Cardiac fibroblast (primary cell): ENCODE results near the gene PICALM.
A peak's percentile ranks its signal among the peaks of the same experiment; 100 is the strongest.
"Not testable (repeated sequence)": the region's sequence is repeated elsewhere in the genome, so short reads cannot be mapped to it uniquely, and the experiment has no call there.

Experiments
- DNase-seq, 2 donors: peaks; one replicate each; pipeline versions ENCODE4 v3.0.0 to v3.0.0-alpha.2; 2010; ENCODE audit warnings: low read depth in 2 of 2
- H3K4me3 ChIP-seq, 2 donors: replicated peaks in 1 of 2; 1 replicate in 1 of 2; 2 replicates in 1 of 2; pipeline ENCODE4 v1.5.1; 2011; ENCODE audit warnings: low read depth in 2 of 2, low read length in 2 of 2, mild to moderate bottlenecking in 2 of 2, moderate library complexity in 1 of 2
- TF ChIP-seq, protein P1 (sequence below): IDR thresholded peaks from one replicate; pipeline ENCODE4 v1.5.1; 2011; ENCODE audit warnings: low read depth, mild to moderate bottlenecking, low read length, inconsistent platforms

PICALM gene

DNA sequence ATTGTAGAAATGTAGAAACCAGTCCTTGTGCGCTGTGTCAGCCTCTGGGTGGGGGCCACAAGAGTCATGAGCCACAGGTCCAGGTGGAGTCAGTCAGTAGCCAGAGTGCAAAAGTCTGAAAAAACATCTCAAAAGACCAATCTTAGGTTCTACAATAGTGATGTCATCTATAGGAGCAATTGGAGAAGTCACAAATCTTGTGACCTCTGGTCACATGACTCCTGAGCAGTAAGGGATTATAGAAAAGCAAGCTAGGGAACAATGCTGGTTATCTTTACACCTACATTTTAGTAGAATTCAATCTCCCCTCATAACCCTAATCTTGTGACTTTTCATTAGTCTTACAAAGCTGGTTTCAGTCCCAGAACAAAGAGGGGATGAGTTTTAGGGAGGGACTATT is 131.0 kb downstream of the PICALM start:
- no peak for DNase-seq
- TF ChIP-seq, protein P1, sequence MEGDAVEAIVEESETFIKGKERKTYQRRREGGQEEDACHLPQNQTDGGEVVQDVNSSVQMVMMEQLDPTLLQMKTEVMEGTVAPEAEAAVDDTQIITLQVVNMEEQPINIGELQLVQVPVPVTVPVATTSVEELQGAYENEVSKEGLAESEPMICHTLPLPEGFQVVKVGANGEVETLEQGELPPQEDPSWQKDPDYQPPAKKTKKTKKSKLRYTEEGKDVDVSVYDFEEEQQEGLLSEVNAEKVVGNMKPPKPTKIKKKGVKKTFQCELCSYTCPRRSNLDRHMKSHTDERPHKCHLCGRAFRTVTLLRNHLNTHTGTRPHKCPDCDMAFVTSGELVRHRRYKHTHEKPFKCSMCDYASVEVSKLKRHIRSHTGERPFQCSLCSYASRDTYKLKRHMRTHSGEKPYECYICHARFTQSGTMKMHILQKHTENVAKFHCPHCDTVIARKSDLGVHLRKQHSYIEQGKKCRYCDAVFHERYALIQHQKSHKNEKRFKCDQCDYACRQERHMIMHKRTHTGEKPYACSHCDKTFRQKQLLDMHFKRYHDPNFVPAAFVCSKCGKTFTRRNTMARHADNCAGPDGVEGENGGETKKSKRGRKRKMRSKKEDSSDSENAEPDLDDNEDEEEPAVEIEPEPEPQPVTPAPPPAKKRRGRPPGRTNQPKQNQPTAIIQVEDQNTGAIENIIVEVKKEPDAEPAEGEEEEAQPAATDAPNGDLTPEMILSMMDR, result no peak
- H3K4me3 ChIP-seq, result no peak overlapping the region

DNA sequence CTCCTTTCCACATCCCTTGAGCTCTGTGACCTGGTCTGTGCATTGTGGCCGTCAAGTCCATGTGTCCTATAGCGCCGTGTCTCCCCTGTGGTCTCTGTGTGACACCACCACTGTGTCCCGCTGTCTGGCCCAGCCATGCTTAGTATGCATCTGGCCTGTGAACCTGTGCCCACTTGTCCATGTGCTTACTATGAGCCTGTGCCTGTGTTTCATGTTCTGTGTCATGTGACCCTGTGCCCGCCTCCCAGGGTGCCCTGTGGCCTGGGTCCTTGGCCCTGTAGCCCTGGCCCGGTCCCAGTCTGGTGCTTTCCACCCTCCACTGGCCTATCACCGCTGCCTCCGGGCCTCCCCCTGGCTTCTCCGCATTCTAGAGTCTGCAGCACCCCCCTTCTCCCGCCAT is 133.1 kb downstream of the PICALM start:
- no peak overlapping the region for H3K4me3 ChIP-seq
- DNase-seq, result no peak
- TF ChIP-seq, protein P1, result no peak

DNA sequence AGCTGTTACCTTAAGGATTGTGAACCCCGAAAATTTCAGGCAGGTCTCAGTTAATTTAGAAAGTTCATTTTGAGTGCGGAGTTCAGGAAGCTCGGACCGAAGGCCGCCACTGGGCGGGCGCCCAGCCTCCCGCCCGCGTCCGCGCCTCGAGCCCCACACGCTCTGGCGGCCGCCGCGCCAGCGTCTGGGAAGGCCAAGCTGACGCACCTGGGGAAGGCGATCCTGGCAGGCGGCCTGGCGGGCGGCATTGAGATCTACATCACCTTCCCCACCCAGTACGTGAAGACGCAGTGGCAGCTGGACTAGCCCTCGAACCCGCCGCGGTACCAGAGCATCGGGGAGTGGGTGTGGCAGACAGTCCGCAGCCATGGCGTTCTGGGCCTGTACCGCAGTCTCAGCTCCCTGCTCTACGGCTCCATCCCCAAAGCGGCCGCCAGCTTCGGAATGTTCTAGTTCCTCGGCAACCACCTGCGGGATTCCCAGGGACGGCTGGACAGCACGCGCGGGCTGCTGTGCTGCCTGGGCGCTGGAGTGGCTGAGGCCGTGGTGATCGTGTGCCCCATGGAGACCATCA is 134.2 kb downstream of the PICALM start:
- TF ChIP-seq, protein P1, result no peak
- no peak for DNase-seq
- H3K4me3 ChIP-seq, result peak overlapping the region in 1 of 2 donors; percentile 13

DNA sequence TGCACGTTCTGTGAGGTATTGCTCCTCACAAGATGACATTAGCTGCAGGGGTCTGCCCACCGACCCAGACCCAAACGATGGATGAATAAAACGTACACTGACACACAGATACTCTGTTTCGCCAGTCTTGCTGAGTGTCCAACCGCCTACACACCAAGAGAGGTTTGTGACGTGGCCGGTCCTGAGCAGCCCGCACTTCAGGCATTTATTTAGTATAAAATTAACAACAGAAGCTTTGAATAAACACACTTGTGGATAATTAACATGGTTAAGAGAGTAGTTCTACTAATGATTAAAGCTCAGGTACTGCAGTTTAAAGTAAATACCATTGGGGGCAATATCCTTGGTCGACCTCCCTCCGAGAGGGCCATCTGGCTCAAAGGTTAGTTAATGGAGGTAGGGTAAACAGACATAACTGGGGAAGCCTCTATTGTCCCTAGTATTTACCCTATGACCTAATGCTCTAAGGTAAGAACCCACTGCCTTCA is 138.0 kb downstream of the PICALM start:
- TF ChIP-seq, protein P1, result no peak
- no peak for DNase-seq
- no peak overlapping the region for H3K4me3 ChIP-seq

DNA sequence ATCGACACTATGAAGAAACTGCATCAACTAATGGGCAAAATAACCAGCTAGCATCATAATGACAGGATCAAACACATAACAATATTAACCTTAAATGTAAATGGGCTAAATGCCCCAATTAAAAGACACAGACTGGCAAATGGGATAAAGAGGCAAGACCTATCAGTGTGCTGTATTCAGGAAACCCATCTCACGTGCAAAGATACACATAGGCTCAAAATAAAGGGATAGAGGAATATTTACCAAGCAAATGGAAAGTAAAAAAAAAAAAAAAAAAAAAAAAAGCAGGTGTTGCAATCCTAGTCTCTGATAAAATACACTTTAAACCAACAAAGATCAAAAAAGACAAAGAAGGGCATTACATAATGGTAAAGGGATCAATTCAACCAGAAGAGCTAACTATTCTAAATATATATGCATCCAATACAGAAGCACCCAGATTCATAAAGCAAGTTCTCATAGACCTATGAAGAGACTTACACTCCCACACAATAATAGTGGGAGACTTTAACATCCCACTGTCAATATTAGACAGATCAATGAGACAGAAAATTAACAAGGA is 142.2 kb downstream of the PICALM start:
- not testable (repeated sequence) for DNase-seq, H3K4me3 ChIP-seq

DNA sequence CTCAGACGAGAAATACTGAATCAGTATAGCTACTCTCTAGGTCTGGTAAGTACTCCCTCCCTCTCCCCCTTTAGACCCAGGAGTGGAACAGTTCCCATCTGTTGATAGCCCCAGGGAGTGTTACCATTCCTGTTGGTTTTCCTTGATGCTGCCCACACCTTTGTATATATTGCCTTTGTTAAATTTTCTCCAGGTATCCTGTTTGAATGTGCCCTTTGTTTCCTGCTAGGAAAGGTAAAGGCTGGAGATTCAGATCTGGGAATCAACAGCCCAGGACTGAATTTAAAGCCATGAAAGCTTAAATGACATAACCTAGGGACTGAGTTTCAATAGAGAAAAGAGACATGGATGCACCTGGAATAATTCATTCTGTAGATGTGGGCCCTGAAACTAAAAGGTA is 145.4 kb downstream of the PICALM start:
- no peak for DNase-seq
- H3K4me3 ChIP-seq, result no peak overlapping the region
- TF ChIP-seq, protein P1, result no peak

DNA sequence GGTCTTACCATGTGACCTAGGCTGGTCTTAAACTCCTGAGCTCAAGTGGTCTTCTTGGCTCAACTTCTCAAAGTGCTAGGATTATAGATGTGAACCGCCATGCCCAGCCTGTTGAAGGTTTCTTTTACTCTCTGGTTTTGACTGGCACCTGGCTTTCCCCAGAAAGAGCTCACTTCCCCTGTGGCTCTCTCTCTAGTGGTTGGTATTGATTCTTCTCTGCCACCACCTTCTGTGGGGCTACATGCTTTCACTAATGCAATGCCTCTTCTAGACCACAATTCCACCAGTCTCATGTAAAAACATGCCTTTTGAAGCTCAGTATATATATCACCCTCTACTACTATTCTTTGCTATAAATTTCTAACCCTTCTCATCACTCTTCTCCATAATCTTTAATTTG is 146.5 kb downstream of the PICALM start:
- H3K4me3 ChIP-seq, result no peak overlapping the region
- no peak for DNase-seq
- TF ChIP-seq, protein P1, result no peak
